Esophagus muscularis mucosa (tissue), 4 donors: Measurements from ENCODE around the gene RTEL1. TPM values are rescaled to one million over a fixed set of nuclear protein-coding genes. Genes with fewer than 3 reads are reported as not detected.

Experiments
- DNase-seq: peaks from one replicate; pipeline ENCODE4 v3.0.0-alpha.2; 2017; ENCODE audit errors: extremely low spot score
- H3K27ac ChIP-seq, 4 donors: fragments of 200-600 bp; sonication (generic); replicated peaks in 1 of 4; 1 replicate in 3 of 4; 2 replicates in 1 of 4; pipeline ENCODE4 v1.5.1; 2016 to 2019; ENCODE audit warnings: mild to moderate bottlenecking in 1 of 4
- H3K27me3 ChIP-seq, 4 donors: fragments of 200-600 bp; sonication (generic); one replicate each; pipeline versions ENCODE4 v1.5.1 to v1.6.0; 2016 to 2019
- H3K36me3 ChIP-seq, 4 donors: fragments of 200-600 bp; sonication (generic); one replicate each; pipeline ENCODE4 v1.5.1; 2016 to 2019
- H3K4me1 ChIP-seq, 4 donors: fragments of 200-600 bp; sonication (generic); one replicate each; pipeline ENCODE4 v1.5.1; 2016 to 2019
- H3K4me3 ChIP-seq, 4 donors: fragments of 200-600 bp; sonication (generic); 1 replicate in 2 of 4; 2 replicates in 2 of 4; pipeline ENCODE4 v1.5.1; 2016 to 2019; ENCODE audit warnings: mild to moderate bottlenecking in 4 of 4, moderate library complexity in 1 of 4
- H3K9me3 ChIP-seq, 4 donors: fragments of 200-600 bp; sonication (generic); 1 replicate in 3 of 4; 2 replicates in 1 of 4; pipeline ENCODE4 v1.5.1; 2016 to 2019
- EP300 ChIP-seq: sonication (generic); formaldehyde crosslinking; IDR thresholded peaks from one replicate; pipeline ENCODE4 v1.6.1; 2017; ENCODE audit warnings: antibody characterized with exemption
- POLR2A ChIP-seq: fragments of 450-650 bp; IDR thresholded peaks from one replicate; pipeline ENCODE4 v1.6.1; 2017; ENCODE audit warnings: antibody characterized with exemption, moderate library complexity, mild to moderate bottlenecking, low read depth
- POLR2AphosphoS5 ChIP-seq, 2 donors: sonication (generic); formaldehyde crosslinking; IDR thresholded peaks; one replicate each; pipeline ENCODE4 v1.6.1; 2017; ENCODE audit warnings: antibody characterized with exemption in 2 of 2
- WGBS: methylation state at CpG from one replicate; pipeline ENCODE4 v1.1.5; 2018; 5-methylcytosine and 5-hydroxymethylcytosine counted together
- intact Hi-C: fragments of 100-400 bp; cut with DNase I; formaldehyde crosslinking; loops from one replicate; pipeline ENCODE4 v1.15.1; 2023
- total RNA-seq, 4 donors: library from RNA; depleted of rRNA; stranded (reverse); fragments of >200 nt; gene quantifications; one replicate each; pipeline versions ENCODE4 v1.1.0 to v1.2.1, GENCODE V29; 2016
- TF ChIP-seq, protein P1 (sequence below), 3 experiments: fragments of 200-600 bp in 2 of 3; fragments of 450-650 bp in 1 of 3; sonication (generic) in 2 of 3; IDR thresholded peaks; one replicate each; pipeline ENCODE4 v1.5.1; 2017 to 2019; ENCODE audit warnings: antibody characterized with exemption in 3 of 3, mild to moderate bottlenecking in 2 of 3, moderate library complexity in 1 of 3

The RTEL1 gene
- total RNA-seq, 4 donors from 2014 or later = 8.4 to 13.4 (median 9.6) TPM

DNA sequence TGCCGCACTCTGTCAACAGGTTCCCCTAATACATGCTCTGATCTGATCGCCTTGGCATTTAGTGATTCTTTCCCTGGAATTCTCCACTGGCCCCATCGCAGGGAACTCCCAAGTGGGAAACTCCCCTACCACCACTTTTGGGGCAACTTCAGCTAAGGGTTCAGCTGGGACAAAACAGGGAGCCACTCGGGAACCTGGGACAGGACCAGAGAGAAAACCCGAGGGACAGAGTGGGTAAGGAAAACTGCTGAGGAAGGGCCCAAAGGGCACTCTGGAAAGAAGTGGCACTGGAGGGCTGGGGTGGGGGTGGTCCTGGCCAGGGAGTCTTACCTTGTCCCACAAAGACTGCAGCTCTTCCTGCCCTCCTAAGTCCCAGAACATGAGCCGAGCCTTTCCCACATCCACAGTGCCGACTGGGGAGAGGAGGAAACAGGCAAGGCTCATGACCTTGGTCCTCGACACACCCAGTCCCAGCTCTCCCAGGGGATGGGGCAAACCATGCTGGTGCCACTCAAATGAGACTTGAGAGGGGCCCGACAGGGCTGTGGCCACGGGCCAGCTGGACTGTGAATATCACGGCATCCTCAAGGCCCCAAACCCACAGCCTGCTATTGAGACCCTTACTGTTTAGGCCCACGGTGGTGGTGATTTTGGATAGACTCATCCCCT lies 48.0 kb downstream of the RTEL1 start:
- H3K27me3 ChIP-seq = no peaks in the 10 kb centered on the region
- H3K27ac ChIP-seq = peak overlapping the region; percentile 81 to 96 (median 88)
- TF ChIP-seq, protein P1, sequence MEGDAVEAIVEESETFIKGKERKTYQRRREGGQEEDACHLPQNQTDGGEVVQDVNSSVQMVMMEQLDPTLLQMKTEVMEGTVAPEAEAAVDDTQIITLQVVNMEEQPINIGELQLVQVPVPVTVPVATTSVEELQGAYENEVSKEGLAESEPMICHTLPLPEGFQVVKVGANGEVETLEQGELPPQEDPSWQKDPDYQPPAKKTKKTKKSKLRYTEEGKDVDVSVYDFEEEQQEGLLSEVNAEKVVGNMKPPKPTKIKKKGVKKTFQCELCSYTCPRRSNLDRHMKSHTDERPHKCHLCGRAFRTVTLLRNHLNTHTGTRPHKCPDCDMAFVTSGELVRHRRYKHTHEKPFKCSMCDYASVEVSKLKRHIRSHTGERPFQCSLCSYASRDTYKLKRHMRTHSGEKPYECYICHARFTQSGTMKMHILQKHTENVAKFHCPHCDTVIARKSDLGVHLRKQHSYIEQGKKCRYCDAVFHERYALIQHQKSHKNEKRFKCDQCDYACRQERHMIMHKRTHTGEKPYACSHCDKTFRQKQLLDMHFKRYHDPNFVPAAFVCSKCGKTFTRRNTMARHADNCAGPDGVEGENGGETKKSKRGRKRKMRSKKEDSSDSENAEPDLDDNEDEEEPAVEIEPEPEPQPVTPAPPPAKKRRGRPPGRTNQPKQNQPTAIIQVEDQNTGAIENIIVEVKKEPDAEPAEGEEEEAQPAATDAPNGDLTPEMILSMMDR (IDR thresholded peaks at IDR 0.05) = no peak
- WGBS = 75% methylated on average over 11 of the region's 12 CpGs
- no peak for DNase-seq
- peaks cover 27 to 52% (median 38%) of the 10 kb centered on the region in 4 donors for H3K4me1 ChIP-seq
- H3K9me3 ChIP-seq = no peaks in the 10 kb centered on the region
- intact Hi-C loops = loop anchor here (5.0 kb wide), 1 partner anchor 49 kb away; the partner anchor contains the start of gene RTEL1
- peak overlapping the region; percentile 73 to 99 (median 90) for H3K4me3 ChIP-seq
- peaks cover 22 to 74% (median 61%) of the 10 kb centered on the region in 4 donors for H3K36me3 ChIP-seq

DNA sequence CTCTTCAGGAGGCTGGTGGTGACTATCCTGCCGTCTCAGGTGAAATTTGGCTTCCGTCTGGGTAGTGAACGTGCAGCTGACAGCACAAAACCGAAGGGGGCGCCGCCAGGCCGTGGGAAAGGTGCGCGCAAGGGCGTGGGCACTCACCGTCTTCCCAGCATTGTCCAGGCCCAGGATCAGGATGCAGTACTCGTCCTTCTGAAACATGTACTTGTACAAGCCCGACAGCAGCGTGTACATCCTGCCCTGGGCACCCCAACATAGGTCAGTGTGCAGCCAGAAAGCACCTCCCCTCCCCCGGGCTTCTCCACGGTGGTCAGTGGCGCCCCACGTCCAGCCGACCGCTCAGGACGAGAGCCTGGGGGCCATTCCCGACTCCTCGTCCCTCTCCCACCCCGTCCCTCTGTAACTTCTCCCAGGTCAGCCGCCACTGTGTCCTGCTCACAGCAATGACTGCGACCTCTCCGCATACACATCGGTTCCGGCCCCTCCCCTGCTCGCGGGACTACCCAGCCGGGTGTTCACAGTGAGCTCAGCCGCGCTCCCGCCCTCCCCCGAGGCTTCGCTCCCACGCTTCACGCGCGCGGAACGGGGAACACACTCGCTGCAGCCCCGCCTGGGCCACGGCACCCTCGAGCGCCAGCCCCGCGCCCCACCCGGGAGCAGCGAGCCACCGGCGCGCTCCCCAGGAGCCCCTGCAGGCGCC lies 48.9 kb downstream of the RTEL1 start:
- WGBS = 9% methylated on average over 9 of the region's 56 CpGs
- H3K27ac ChIP-seq = peak overlapping the region; percentile 81 to 96 (median 88)
- H3K27me3 ChIP-seq = no peaks in the 10 kb centered on the region
- peaks cover 28 to 48% (median 38%) of the 10 kb centered on the region in 4 donors for H3K4me1 ChIP-seq
- peak overlapping the region; percentile 73 to 99 (median 90) for H3K4me3 ChIP-seq
- no peak for DNase-seq
- peaks cover 30 to 78% (median 69%) of the 10 kb centered on the region in 4 donors for H3K36me3 ChIP-seq
- no peaks in the 10 kb centered on the region for H3K9me3 ChIP-seq
- intact Hi-C loops = loop anchor here (5.0 kb wide), 1 partner anchor 50 kb away; the partner anchor contains the start of gene RTEL1
- TF ChIP-seq POLR2AphosphoS5 (IDR thresholded peaks at IDR 0.05) = no peak
- TF ChIP-seq, protein P1 (IDR thresholded peaks at IDR 0.05) = peak in 1 of 3 experiments; percentile 16

DNA sequence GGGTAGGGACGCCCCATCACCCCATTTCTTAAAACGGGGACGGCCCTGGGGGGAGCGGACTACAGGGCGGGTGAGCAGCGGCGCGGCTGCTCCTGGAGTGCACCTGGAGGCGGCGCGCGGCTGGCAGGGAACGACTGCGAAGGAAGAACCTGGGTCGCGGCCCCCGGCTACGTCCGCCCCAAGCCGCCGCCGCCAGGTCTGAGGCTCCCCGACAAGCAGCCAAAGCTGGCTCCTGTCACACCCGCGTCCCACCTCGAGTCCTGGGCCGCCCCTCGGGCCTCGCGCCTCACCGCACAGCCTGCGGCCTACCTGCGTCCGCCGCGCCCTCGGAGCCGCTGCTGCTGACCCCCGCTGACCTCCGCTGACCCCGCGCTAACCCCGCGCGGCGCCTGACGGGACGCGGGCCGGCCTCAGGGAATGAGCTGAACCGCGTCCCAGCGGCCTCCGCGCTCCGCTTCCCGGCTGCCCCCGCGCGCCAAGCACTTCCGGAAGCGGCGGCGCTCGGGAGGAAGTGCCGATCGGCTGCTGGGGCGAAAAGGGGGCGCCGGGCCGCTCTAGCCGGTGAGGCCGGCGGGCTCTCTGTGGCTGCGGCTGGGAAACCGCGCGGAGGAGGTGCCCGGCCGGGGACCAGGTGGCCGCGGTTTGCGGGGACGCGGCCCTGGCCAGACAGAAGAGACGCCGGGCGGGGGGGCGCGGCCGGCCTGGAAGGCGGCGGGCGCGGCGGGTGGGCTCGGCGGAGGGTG lies 49.6 kb downstream of the RTEL1 start, which contains the start of the genes ARFRP1 and ZGPAT:
Gene ARFRP1 (minus strand): TSS at position 419 of the 743 bp plus-strand sequence. CDS start 885 bp downstream, outside the sequence.
Gene ZGPAT (plus strand): TSS at position 482 of the 743 bp plus-strand sequence. CDS start 542 bp downstream, outside the sequence.
- H3K36me3 ChIP-seq = peaks cover 37 to 79% (median 71%) of the 10 kb centered on the region in 4 donors
- intact Hi-C loops = loop anchor here (5.0 kb wide), 1 partner anchor 50 kb away; the partner anchor contains the start of gene RTEL1
- peaks cover 28 to 45% (median 38%) of the 10 kb centered on the region in 4 donors for H3K4me1 ChIP-seq
- no peaks in the 10 kb centered on the region for H3K9me3 ChIP-seq
- no peaks in the 10 kb centered on the region for H3K27me3 ChIP-seq
- peak within 1 kb of the TSS; percentile 73 to 99 (median 90) for H3K4me3 ChIP-seq
- TF ChIP-seq, protein P1 (IDR thresholded peaks at IDR 0.05) = peak in 1 of 3 experiments; percentile 16
- TF ChIP-seq POLR2AphosphoS5 (IDR thresholded peaks at IDR 0.05) = peak; percentile 82 to 94
- TF ChIP-seq POLR2A = peak; percentile 24
- no peak for TF ChIP-seq EP300
- WGBS = under 1% methylated on average over 24 of the region's 98 CpGs
- DNase-seq = peak; percentile 96
- H3K27ac ChIP-seq = peak within 1 kb of the TSS; percentile 81 to 96 (median 88)

DNA sequence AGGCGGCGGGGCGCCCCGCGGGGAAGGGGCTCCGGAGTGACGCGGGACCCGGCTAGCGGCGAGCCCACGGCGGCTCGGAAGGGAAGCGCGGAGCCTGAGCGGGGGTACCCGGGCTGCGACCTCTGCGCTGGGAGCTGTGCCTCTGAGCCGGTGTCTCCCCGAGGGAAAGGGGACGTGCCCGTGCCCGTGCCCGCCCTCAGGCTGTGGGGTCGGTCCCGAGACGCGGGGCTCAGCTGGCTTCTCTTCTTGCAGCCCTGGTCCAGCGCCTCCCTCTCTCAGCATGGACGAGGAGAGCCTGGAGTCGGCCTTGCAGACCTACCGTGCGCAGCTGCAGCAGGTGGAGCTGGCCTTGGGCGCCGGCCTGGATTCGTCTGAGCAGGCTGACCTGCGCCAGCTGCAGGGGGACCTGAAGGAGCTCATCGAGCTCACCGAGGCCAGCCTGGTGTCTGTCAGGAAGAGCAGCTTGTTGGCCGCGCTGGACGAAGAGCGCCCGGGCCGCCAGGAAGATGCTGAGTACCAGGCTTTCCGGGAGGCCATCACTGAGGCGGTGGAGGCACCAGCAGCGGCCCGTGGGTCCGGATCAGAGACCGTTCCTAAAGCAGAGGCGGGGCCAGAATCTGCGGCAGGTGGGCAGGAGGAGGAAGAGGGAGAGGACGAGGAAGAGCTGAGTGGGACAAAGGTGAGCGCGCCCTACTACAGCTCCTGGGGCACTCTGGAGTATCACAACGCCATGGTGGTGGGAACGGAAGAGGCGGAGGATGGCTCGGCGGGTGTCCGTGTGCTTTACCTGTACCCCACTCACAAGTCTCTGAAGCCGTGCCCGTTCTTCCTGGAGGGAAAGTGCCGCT lies 50.4 kb downstream of the RTEL1 start:
- peak overlapping the region; percentile 81 to 96 (median 88) for H3K27ac ChIP-seq
- peak overlapping the region; percentile 73 to 99 (median 90) for H3K4me3 ChIP-seq
- no peak for TF ChIP-seq POLR2AphosphoS5 (IDR thresholded peaks at IDR 0.05)
- no peak for TF ChIP-seq EP300
- TF ChIP-seq, protein P1 (IDR thresholded peaks at IDR 0.05) = no peak
- no peak for TF ChIP-seq POLR2A
- no peak for DNase-seq
- intact Hi-C loops = loop anchor here (5.0 kb wide), 1 partner anchor 51 kb away; the partner anchor contains the start of gene RTEL1
- no peaks in the 10 kb centered on the region for H3K27me3 ChIP-seq
- H3K36me3 ChIP-seq = peaks cover 40 to 79% (median 68%) of the 10 kb centered on the region in 4 donors
- WGBS = 34% methylated on average over 38 of the region's 67 CpGs
- no peaks in the 10 kb centered on the region for H3K9me3 ChIP-seq
- H3K4me1 ChIP-seq = peaks cover 28 to 45% (median 38%) of the 10 kb centered on the region in 4 donors
